NCI-H2029 (cell line): ENCODE data around the gene VPS36.
A peak's percentile ranks its signal among the peaks of the same experiment; 100 is the strongest.
"Not testable (repeated sequence)": the region's sequence is repeated elsewhere in the genome, so short reads cannot be mapped to it uniquely, and the experiment has no call there.

Experiments used
- DNase-seq: peaks from one replicate; lab custom pipeline; 2025; lab: John Stamatoyannopoulos, UW

The VPS36 gene

GRCh38 chr13:52446265-52446664 is 4.2 kb downstream of the VPS36 start:
- no peak for DNase-seq

- DNase-seq = no peak
Observed at GRCh38 chr13:52432456-52432855, 18.0 kb downstream of the VPS36 start.

- DNase-seq = no peak
Observed at GRCh38 chr13:52428295-52428694, 22.1 kb downstream of the VPS36 start.

- DNase-seq = no peak
Observed at GRCh38 chr13:52421216-52421615, 29.2 kb downstream of the VPS36 start.

- no peak for DNase-seq
Observed at GRCh38 chr13:52419080-52419479, 31.4 kb downstream of the VPS36 start.

- DNase-seq = no peak
Observed at GRCh38 chr13:52414963-52415362, 35.5 kb downstream of the VPS36 start.

GRCh38 chr13:52414051-52414450 is 36.4 kb downstream of the VPS36 start:
- no peak for DNase-seq

- DNase-seq = no peak
Observed at GRCh38 chr13:52412128-52412527, 38.3 kb downstream of the VPS36 start.

- DNase-seq = no peak
Observed at GRCh38 chr13:52411629-52412028, 38.8 kb downstream of the VPS36 start.

- DNase-seq = not testable (repeated sequence)
Observed at GRCh38 chr13:52408071-52408658, 42.3 kb downstream of the VPS36 start.

GRCh38 chr13:52407436-52407835 is 43.0 kb downstream of the VPS36 start:
- not testable (repeated sequence) for DNase-seq

- no peak for DNase-seq
Observed at GRCh38 chr13:52406629-52407028, 43.8 kb downstream of the VPS36 start.

- DNase-seq = peak; percentile 2
Observed at GRCh38 chr13:52405767-52406494, 44.5 kb downstream of the VPS36 start, which contains the start of gene THSD1. Gene THSD1 (minus strand): TSS chr13:52406172. CDS start chr13:52402600, 3,572 bp downstream.

- no peak for DNase-seq
Observed at GRCh38 chr13:52405369-52405766, 45.1 kb downstream of the VPS36 start.

GRCh38 chr13:52399708-52400107 is 50.7 kb downstream of the VPS36 start:
- DNase-seq = no peak

GRCh38 chr13:52399046-52399445 is 51.4 kb downstream of the VPS36 start:
- no peak for DNase-seq

GRCh38 chr13:52395704-52396103 is 54.7 kb downstream of the VPS36 start:
- DNase-seq = no peak

GRCh38 chr13:52394586-52394985 is 55.8 kb downstream of the VPS36 start:
- no peak for DNase-seq

- DNase-seq = no peak
Observed at GRCh38 chr13:52393572-52394357, 56.7 kb downstream of the VPS36 start.

GRCh38 chr13:52387721-52388120 is 62.7 kb downstream of the VPS36 start:
- no peak for DNase-seq

GRCh38 chr13:52385870-52386269 is 64.6 kb downstream of the VPS36 start:
- DNase-seq = no peak

- DNase-seq = no peak
Observed at GRCh38 chr13:52383366-52383765, 67.1 kb downstream of the VPS36 start.

- no peak for DNase-seq
Observed at GRCh38 chr13:52378312-52378711, 72.1 kb downstream of the VPS36 start.
